A549 (cell line): Measurements from ENCODE around the gene CRYBG2. TPM values are rescaled to one million over a fixed set of nuclear protein-coding genes. Genes with fewer than 3 reads are reported as not detected.

ENCODE experiments used
- ATAC-seq, 2 experiments: fragments of 200-7000 bp in 1 of 2; fragments of >200 bp in 1 of 2; cut with Nextera tagmentation in 1 of 2; cut with Tn5 transposase in 1 of 2; 3 replicates each; pipeline versions ENCODE4 v1.8.0 to v1.9.1; 2018 to 2020; ENCODE audit warnings: mild to moderate bottlenecking in 1 of 2, moderate library complexity in 1 of 2
- CTCF ChIA-PET: fragments of 300-600 bp; sonication (Branson Sonifier 250); formaldehyde crosslinking; extraction: SDS; loops from one replicate; lab custom pipeline; 2021; ENCODE audit warnings: antibody characterized with exemption, inconsistent platforms; lab: Yijun Ruan, JAX
- POLR2A ChIA-PET: fragments of 350-600 bp; formaldehyde crosslinking; extraction: SDS; loops from one replicate; lab custom pipeline; 2021; ENCODE audit warnings: antibody characterized with exemption, inconsistent platforms; lab: Yijun Ruan, JAX
- DNase-seq, 2 experiments: peaks; one replicate each; pipeline versions ENCODE4 v3.0.0 to v3.0.0-alpha.2; 2011 to 2016; ENCODE audit warnings: low read depth in 1 of 2, low spot score in 1 of 2
- FAIRE-seq: peaks from 2 replicates; lab custom pipeline; 2011; peaks lifted over from hg19 to GRCh38; lab: Jason Lieb, UNC
- H3K27ac ChIP-seq, 2 experiments: fragments of >200 bp; sonication (Bioruptor Twin); formaldehyde crosslinking; 3 replicates each; pipeline ENCODE4 v1.5.1; 2016 to 2017
- H3K4me1 ChIP-seq: fragments of >200 bp; sonication (Bioruptor Twin); formaldehyde crosslinking; 3 replicates; pipeline ENCODE4 v1.6.1; 2016
- H3K4me2 ChIP-seq: fragments of >200 bp; sonication (Bioruptor Twin); formaldehyde crosslinking; 3 replicates; pipeline ENCODE4 v1.6.1; 2016
- H3K4me3 ChIP-seq: fragments of >200 bp; sonication (Bioruptor Twin); formaldehyde crosslinking; 3 replicates; pipeline ENCODE4 v1.5.1; 2016
- H3K9me3 ChIP-seq: fragments of >200 bp; sonication (Bioruptor Twin); formaldehyde crosslinking; 3 replicates; pipeline ENCODE4 v1.6.1; 2016
- BHLHE40 ChIP-seq: IDR thresholded peaks from 2 replicates; pipeline ENCODE4 v1.6.1; 2012; ENCODE audit warnings: low read depth, low read length, inconsistent platforms
- CHD2 ChIP-seq: fragments of 150-350 bp; IDR thresholded peaks from 2 replicates; pipeline ENCODE4 v1.6.1; 2014; ENCODE audit warnings: low read length; ENCODE audit not compliant: partially characterized antibody
- CHD4 ChIP-seq: fragments of 200-600 bp; sonication (generic); IDR thresholded peaks from 2 replicates; pipeline ENCODE4 v1.6.1; 2016; ENCODE audit warnings: antibody characterized with exemption, mild to moderate bottlenecking, borderline replicate concordance
- EHMT2 ChIP-seq: fragments of 200-600 bp; sonication (generic); IDR thresholded peaks from 2 replicates; pipeline ENCODE4 v1.6.1; 2016; ENCODE audit warnings: antibody characterized with exemption, low read depth, mild to moderate bottlenecking, moderate library complexity
- ELK1 ChIP-seq: fragments of 150-350 bp; IDR thresholded peaks from 2 replicates; pipeline ENCODE4 v1.6.1; 2014; ENCODE audit warnings: low read depth, mild to moderate bottlenecking, low read length
- EP300 ChIP-seq, 2 experiments: fragments of >200 bp; sonication (Bioruptor Twin); formaldehyde crosslinking; IDR thresholded peaks; 2 replicates in 1 of 2; 3 replicates in 1 of 2; pipeline ENCODE4 v1.6.1; 2016 to 2017
- FOSL2 ChIP-seq, 2 experiments: fragments of 450-650 bp in 1 of 2; fragments of >200 bp in 1 of 2; sonication (Bioruptor Twin) in 1 of 2; formaldehyde crosslinking; IDR thresholded peaks; 2 replicates each; pipeline versions ENCODE4 v1.5.0 to v1.6.1; 2016 to 2020; ENCODE audit warnings: mild to moderate bottlenecking in 1 of 2, moderate library complexity in 1 of 2
- HOXB5 ChIP-seq: fragments of 250-450 bp; sonication (Bioruptor Pico); IDR thresholded peaks from 2 replicates; pipeline ENCODE4 v1.5.0; 2020; ENCODE audit warnings: mild to moderate bottlenecking, moderate library complexity
- MYC ChIP-seq: IDR thresholded peaks from 2 replicates; pipeline ENCODE4 v1.6.1; 2012; ENCODE audit warnings: mild to moderate bottlenecking, inconsistent platforms, low read length, improper control_type of control experiment, borderline replicate concordance
- PHF8 ChIP-seq: fragments of 200-600 bp; sonication (generic); IDR thresholded peaks from 2 replicates; pipeline ENCODE4 v1.6.1; 2016; ENCODE audit warnings: low read depth, mild to moderate bottlenecking, antibody characterized with exemption, moderate library complexity, borderline replicate concordance
- RAD21 ChIP-seq, 2 experiments: fragments of >200 bp in 1 of 2; sonication (Bioruptor Twin) in 1 of 2; formaldehyde crosslinking in 1 of 2; IDR thresholded peaks in 1 of 2; conservative IDR thresholded peaks in 1 of 2; 2 replicates in 1 of 2; 3 replicates in 1 of 2; pipeline ENCODE4 v1.6.1; 2012 to 2018; ENCODE audit warnings: inconsistent platforms in 1 of 2
- RFX5 ChIP-seq: fragments of 450-650 bp; IDR thresholded peaks from 2 replicates; pipeline ENCODE4 v1.7.1; 2014; ENCODE audit warnings: antibody characterized with exemption, mild to moderate bottlenecking, moderate library complexity
- SMC3 ChIP-seq: fragments of >200 bp; sonication (Bioruptor Twin); formaldehyde crosslinking; IDR thresholded peaks from 3 replicates; pipeline ENCODE4 v1.6.1; 2018; ENCODE audit warnings: inconsistent platforms
- SREBF2 ChIP-seq: fragments of 450-650 bp; IDR thresholded peaks from 2 replicates; pipeline ENCODE4 v1.6.1; 2014; ENCODE audit warnings: mild to moderate bottlenecking, moderate library complexity
- TP53 ChIP-seq: fragments of 250-450 bp; sonication (Bioruptor Pico); IDR thresholded peaks from 2 replicates; pipeline ENCODE4 v1.5.0; 2021; ENCODE audit warnings: mild to moderate bottlenecking, moderate library complexity
- ZC3H11A ChIP-seq: fragments of 450-650 bp; IDR thresholded peaks from 2 replicates; pipeline ENCODE4 v1.6.1; 2014; ENCODE audit warnings: antibody characterized with exemption, mild to moderate bottlenecking
- ZNF302 ChIP-seq: fragments of 250-450 bp; sonication (Bioruptor Pico); IDR thresholded peaks from 2 replicates; pipeline ENCODE4 v1.9.0; 2021; ENCODE audit warnings: inconsistent platforms, mild to moderate bottlenecking, moderate library complexity
- ZSCAN20 ChIP-seq: fragments of 250-450 bp; sonication (Bioruptor Pico); IDR thresholded peaks from 2 replicates; pipeline ENCODE4 v1.8.0; 2022; ENCODE audit warnings: mild to moderate bottlenecking, moderate library complexity
- WGBS: methylation state at CpG from one replicate; pipeline ENCODE4 v1.1.6; 2017; ENCODE audit errors: missing lambda C conversion rate; 5-methylcytosine and 5-hydroxymethylcytosine counted together
- polyA plus RNA-seq, 4 experiments: library from polyadenylated mRNA; depleted of rRNA in 3 of 4; stranded (reverse); fragments of >200 nt; fragmentation: RNase III in 1 of 4; extraction: RNeasy Plus Mini Kit Qiagen cat#74134 plus additional on column Dnase treatment in 1 of 4; gene quantifications; 2 replicates in 3 of 4; 3 replicates in 1 of 4; pipeline ENCODE4 v1.2.3, GENCODE V29; 2011 to 2017

CRYBG2 gene
- polyA plus RNA-seq, 2 of the 4 experiments (the other 2 are of a cell fraction): 0.67 to 2.7 TPM

- FAIRE-seq: no peak
These were observed 7.7 kb upstream of the CRYBG2 start for GRCh38 chr1:26361605-26362122.

GRCh38 chr1:26360807-26361604, 7.1 kb upstream of the CRYBG2 start:
- FAIRE-seq: no peak
- TF ChIP-seq ELK1 (no peak), HOXB5 (no peak), SMC3 (no peak), MYC (no peak), ZSCAN20 (no peak)
- Histone ChIP-seq H3K9me3 (no peaks in the 10 kb centered on the region), H3K27ac (peak overlapping the region in 1 of 2 experiments; percentile 26; a peak in 1 of 6 replicates), H3K4me2 (no peak overlapping the region), H3K4me1 (peaks cover 27% of the 10 kb centered on the region), H3K4me3 (no peak overlapping the region)
- POLR2A ChIA-PET: no interaction called here
- DNase-seq: no peak
- 90% methylated on average over 16 of the region's 27 CpGs for WGBS
- ATAC-seq: no peak
- CTCF ChIA-PET: interaction anchor here (0.5 to 4.7 kb wide), 7 partner anchors 15 to 261 kb away, joined by 3 to 85 read pairs (median 4); partner anchors contain the start of gene ZNF683

More at GRCh38 chr1:26361605-26362122, 7.7 kb upstream of the CRYBG2 start:
- H3K4me3 ChIP-seq: no peak overlapping the region
- POLR2A ChIA-PET: interaction anchor here (0.5 kb wide), 1 partner anchor 479 kb away, joined by 3 read pairs; no protein-coding TSS in a partner anchor
- H3K27ac ChIP-seq: 0 out of 6 replicates have a peak overlapping the region, but pooled peaks of 1 of the 2 experiments have one; percentile 26
- no peak overlapping the region for H3K4me2 ChIP-seq
- TF ChIP-seq RFX5 (no peak), TP53 (CRISPR knock-in tag) (no peak), SMC3 (no peak), MYC (no peak)
- TF ChIP-seq, all 56 proteins: peak for 0
- Histone ChIP-seq H3K9me3 (no peaks in the 10 kb centered on the region), H3K4me1 (peaks cover 23% of the 10 kb centered on the region)
- DNase-seq (no peak), ATAC-seq (peak; percentile 7 to 11; a peak in 2 of 6 replicates)
- WGBS: 100% methylated on average over 1 of the region's 12 CpGs
- CTCF ChIA-PET: interaction anchor here (0.7 to 4.7 kb wide), 9 partner anchors 12 to 76 kb away, joined by 3 to 85 read pairs (median 4); partner anchors contain the start of gene ZNF683

GRCh38 chr1:26359981-26360806, 6.3 kb upstream of the CRYBG2 start:
- Histone ChIP-seq H3K4me3 (no peak overlapping the region), H3K4me2 (no peak overlapping the region), H3K4me1 (peaks cover 27% of the 10 kb centered on the region), H3K9me3 (no peaks in the 10 kb centered on the region), H3K27ac (peak overlapping the region in 1 of 2 experiments; percentile 14; a peak in 2 of 6 replicates)
- WGBS: 87% methylated on average over 24 of the region's 67 CpGs
- no peak for FAIRE-seq
- no peak for DNase-seq
- ATAC-seq: no peak
- TF ChIP-seq ZNF302 (CRISPR knock-in tag): no peak
- no peak for TF ChIP-seq FOSL2 (IDR thresholded peaks at IDR 0.05)
- TF ChIP-seq FOSL2 (CRISPR knock-in tag; IDR thresholded peaks at IDR 0.05): no peak
- no peak for TF ChIP-seq PHF8
- no peak for TF ChIP-seq CHD4
- no peak for TF ChIP-seq RFX5
- no peak for TF ChIP-seq BHLHE40
- no peak for TF ChIP-seq ZC3H11A
- TF ChIP-seq SREBF2: no peak
- no peak for TF ChIP-seq CHD2
- no peak for TF ChIP-seq EP300 (IDR thresholded peaks at IDR 0.05)
- TF ChIP-seq RAD21 (conservative IDR thresholded peaks at IDR 0.05 in 1 of 2, IDR thresholded peaks at IDR 0.05 in 1 of 2): no peak
- TF ChIP-seq EHMT2: no peak
- ChIA-PET CTCF (interaction anchor here (0.5 to 0.7 kb wide), 2 partner anchors 76 to 260 kb away, joined by 3 read pairs; no protein-coding TSS in a partner anchor), POLR2A (no interaction called here)
